Measurements from ENCODE around the gene ADCY6.

Gene ADCY6

DNA sequence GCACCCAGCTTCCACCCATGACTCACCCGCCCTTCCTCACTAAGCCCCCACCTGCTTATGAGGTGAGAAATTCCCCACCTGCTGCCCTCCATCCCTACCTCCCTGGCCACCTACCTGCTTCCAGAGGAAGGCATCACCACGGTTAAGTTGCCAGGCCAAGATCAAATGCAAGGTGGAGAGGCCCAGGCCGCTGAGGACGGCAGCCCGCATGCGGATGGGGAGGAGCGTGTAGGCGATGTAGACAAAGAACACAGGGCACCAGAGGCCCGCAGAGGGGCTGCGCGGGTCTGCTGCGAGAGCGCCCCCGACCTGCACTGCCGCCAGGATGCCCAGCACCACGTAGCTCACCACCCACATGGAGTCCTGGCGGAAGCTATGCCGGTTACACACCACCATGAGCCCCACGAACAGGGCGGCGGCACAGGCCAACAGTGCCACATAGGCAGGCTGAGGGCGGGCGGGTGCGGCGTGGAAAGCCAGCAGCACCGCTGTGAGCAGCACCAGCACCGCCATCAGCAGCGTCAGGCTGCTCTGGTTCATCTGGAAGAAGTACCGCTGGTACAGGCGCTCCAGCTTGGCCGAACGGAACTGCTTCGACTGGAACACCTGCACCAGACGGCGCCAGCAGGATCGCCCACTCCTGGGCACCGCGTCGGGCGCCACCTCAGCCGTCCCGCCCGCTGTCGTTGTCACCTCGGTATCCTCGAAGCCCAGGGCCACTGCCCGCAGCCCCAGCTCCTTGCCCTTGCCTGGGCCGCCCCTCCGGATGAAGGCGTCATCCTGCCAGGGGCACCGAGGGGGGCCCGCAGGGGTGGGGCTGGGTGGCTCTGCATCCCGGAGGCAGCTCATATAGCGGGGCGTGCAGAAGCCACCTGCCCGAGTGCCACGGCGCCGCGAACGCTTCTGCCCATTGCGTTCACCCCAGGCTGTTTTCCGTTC, 6.2 kb downstream of the ADCY6 start:
- no peak for DNase-seq

DNA sequence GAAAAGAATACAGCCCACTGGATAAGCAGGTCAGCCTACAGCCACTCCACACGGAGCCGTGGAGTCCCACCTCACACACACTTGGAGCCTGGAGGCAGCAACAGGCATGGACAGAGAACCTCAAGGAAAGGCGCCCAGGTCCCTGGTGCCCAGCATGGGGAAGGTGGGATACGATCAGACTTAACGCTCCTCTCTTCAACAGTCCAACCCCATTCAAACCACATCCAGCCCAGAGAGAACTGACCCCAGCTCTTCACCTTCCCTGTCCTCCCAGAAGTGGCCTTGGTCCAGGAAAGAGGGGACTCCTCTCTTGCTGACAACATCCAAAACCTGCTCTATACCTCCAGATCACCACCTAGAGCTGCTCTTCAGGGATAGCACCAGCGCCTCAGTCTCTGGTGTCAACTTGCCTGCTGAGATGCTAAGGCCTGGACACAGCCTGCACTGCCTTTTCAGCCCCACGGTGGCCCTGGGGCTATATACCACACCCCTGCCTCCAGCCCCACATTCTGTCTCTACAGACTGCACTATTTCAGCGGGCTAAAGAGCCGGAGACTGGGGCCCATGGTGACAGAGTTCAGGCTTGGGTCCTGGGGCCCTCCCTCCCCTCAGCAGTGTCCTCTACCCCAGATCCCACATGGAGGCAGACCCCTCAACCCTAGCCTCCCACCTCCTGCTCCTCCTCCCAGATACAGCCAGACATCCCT, 7.0 kb downstream of the ADCY6 start:
- no peak for DNase-seq

DNA sequence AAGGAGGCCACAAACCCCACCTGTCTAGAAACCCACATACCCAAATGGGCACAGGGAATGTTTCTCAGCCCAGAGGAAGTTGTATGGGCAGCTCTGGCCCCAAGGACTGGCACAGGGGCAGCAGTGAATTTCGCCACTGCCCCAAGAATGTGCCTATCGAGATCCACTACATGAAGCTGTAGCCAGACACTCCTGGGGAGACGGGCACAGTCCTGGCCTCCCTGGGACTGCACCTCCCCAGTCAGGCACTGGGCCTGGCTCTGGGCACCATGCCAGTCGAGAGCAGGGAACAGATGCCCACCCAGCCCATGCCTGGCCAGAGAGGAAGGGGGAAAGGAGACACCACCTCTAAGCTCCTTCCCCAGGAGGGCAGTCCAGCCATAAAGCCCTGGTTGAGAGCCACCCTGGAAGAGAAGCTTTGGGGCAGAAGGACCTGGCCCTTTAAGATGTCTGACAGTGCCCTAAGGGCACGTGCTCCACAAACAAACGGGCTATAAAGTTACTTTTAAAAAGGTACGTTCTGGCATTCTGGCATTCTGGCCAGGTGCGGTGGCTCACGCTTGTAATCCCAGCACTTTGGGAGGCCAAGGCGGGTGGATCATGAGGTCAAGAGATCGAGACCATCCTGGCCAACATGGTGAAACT, 8.4 kb downstream of the ADCY6 start:
- no peak for DNase-seq

- peak; percentile 97 for DNase-seq
These were observed 9.0 kb downstream of the ADCY6 start for GRCh38 chr12:48779869-48780268.

DNA sequence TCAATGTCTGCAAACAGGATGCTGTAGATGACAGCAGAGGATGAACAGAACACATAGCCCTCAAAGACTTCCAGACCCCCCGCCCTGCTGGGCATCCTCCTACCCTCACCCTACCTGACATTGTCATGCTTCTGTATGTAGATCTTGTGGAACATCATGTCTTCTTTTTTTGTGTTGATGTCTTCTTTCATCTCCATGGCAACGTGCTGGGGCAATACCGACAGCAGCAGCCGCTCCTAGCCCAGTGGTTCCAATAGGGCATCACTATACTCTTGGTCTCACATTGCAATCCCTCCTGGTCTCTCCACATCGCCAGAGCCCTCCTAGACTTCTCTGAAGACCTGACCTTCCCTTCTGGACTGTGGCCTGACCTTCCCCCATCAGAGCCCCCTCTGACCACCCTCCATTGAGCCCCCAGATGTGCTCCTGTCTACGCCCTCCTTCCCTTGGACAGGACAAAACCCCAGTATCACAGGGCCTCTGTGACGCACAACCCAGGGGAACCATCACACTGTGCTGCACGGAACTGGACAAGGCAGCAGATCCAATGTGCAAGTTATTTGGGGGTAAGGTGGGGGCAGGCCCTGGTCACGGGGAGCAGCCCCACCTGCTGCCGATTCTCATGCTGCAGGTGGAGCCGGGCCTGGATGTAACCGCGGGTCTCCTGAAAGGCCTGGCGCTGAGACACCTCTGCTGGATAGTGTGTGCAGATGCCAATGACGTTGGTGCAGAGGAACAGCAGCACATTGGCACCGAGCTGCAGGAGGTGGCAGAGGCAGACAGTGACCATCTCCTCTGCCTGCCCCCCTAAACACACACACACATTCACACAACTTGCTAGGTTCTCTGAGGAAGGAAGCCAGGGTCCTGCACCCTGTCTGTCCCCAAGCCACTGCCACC, 11.1 kb downstream of the ADCY6 start:
- DNase-seq = no peak

GRCh38 chr12:48776956-48777355, 11.9 kb downstream of the ADCY6 start:
- DNase-seq = no peak

DNA sequence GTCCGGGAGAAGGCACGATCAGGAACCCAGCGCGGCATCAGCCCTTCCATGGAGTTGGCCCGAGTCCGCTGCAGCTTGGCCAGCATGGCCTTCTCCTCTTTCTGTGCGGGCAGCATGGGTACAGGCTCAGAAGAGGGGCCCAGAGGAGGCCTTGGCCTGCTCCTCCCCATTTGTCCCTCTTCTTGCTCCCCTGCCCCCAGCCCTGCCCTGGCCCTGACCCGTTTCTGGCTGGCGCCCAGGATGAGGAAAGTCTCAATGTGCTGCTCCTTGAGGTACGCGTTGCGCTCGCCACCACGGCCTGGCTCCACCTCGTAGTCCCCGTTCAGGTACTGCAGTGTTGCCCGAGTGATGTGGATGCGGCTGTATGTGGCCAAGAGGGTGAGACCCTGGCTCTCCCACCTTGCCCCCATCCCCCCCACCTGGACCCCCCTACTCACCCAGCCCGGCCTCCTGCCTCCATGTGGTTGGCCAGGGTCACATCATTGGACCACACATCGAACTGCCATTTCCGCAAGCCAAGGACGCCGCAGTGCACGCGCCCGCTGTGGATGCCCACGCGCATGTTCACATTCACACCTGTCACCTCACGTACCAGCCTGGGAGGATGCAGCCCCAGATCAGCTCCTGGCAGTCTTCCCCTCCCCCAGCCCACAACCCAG, 12.8 kb downstream of the ADCY6 start:
- no peak for DNase-seq

- no peak for DNase-seq
These were observed 13.6 kb downstream of the ADCY6 start for GRCh38 chr12:48775299-48775698.

- no peak for DNase-seq
These were observed 14.4 kb downstream of the ADCY6 start for GRCh38 chr12:48774516-48774915.

DNA sequence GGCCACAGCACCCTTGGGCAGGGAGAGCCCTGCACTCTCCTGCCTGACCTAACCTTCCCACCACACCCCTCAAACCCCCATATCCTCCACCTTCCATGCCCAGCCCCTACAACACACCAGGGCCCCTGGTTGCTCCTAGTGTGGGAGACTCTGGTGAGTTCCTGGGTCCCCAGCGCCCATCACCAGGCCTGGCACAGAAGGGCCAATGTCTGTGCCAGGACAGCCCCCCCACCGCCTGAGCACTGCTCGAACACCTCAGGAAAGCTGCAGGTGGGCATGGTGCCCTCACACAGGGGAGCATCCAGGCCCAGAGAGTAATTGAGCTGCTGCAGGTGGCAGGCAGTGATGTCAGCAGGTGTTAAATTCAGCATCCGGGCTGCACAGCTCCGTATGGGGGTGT, 15.2 kb downstream of the ADCY6 start:
- no peak for DNase-seq

DNA sequence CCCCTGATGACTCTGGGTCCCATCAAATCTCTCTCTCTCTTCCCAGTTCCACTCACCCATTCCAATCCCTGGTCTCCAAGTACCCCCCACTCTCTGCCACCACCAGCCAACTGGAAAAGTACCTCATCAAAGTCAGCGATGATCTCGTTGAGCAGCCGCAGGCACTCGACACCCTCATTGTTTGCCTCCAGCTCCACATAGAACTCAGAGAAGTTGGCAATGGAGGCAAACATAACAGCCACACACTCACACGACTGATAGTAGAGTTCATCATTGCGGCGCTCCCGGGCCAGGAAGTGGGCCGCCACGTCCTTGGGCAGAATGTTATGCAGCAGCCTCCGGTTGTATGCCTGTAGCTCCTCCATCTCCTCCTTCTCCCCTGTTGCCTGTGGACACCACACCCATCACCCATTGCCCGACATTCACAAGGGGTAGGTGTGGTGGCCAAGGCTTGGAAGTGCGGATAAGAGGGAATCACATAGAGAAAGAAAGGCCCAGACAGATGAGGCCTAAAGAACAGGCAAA, 17.2 kb downstream of the ADCY6 start:
- no peak for DNase-seq

DNA sequence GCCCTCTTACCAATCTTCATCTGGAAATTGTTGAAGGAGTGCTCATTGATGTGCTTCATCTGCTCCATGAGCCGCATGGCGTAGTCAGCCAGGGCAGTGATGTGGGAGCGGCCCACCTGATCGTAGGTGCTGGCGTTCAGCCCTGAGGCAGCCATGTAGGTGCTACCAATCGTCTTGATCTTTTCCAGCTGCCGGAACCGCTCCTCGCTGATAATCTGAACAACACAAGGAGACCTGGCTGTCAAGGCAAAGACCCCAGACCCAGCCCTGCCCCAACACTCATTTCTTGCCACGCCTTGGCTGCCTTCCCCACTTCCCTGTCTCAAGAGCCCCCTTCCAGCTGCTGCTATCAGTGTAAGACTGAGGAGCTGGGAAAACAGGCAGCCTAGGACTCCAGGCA, 18.1 kb downstream of the ADCY6 start:
- DNase-seq = no peak

DNA sequence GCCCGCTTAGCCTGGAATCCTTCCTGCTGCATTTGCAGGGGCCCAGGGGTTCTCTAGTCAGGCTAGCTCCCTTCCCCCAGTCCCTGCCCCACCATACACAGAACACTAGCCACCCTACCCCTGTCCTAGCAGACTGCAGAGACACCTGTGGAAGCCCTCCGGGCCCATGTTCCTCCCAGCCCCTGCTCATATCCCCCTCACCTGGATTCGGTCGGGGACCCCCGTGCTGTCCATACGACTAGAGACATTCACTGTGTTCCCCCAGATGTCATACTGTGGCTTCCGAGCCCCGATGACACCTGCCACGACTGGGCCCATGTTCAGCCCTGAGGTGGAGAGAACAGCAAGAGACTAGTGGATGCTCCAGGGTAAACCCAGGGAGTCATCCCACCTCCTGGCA, 20.2 kb downstream of the ADCY6 start:
- DNase-seq = no peak

DNA sequence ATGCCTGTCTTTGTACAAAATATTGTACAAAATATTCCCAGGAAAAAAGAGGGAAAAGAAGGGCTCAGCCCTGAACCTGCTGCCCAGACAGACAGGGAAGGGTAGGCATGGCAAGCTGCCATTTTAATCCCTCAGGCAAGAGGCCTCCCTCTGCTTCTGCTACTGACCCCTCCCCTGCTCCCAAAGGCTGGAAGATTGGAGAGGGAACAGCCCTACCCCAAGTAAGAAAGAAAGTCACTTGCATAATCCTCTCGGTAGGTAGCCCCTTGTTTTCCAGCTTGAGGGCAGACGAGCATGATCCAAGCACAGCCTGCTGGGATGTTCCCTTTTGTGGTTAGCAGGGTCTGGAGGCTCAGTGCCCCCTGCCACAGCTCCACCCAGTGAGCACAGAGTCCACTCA, 20.7 kb downstream of the ADCY6 start:
- DNase-seq = no peak

GRCh38 chr12:48767521-48767920, 21.4 kb downstream of the ADCY6 start:
- DNase-seq = no peak

DNA sequence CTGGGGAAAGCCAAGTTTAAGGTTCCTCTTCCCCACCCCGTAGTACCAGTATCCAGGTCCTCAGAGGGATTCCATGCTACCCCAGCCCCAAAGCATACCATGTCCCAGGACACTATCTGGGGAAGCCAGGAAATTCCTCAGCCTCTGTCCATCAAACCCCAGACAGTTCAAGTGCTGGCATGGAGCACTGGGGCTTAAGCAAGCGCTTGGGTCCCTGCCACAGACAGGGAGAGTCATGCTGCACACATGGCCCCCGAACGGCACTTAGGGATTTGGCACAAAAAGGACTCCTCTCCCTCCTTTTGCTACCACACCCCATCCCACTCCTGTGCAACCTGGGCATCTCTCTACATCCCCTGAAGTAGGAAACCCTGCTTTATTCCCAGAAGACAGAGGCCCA, 21.8 kb downstream of the ADCY6 start:
- DNase-seq = no peak

DNA sequence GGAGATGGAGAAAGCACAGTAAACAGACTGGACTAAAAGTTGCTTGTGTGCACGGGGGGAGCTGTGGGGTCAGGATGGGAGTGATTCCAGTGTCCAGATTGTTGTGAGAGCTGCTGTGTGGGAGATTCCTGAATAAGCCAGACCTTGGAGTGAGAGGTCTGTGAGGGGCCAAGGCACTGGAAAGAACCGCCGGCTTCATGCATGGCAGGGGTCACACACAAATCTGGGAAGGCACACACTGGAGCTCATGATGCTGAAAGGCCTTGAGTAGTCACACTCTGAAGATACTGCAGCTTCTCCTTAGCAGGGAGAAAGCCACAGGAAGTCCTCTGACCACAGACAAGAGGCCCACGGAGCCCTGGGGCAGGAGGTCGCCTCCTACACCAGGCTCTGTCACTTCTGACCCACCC, 23.1 kb downstream of the ADCY6 start:
- no peak for DNase-seq

DNA sequence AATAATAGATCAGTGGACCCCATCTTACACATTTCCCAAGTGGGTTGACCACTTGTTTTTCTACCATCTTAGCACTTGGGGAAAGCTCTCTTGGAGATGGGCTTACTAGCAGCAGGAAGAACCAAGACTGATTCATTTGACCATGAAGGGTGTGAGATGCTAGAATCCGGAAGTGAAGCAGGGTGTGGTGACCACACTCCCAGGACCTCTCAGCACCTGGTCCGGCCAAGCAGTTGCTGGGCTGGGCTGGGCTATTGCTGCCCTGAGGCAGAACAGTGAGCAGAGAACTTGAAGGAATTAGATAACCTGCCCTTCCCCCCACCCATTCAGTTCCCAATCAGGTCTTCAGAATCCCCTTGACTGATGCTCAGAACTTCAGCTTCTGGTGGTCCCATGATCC, 24.4 kb downstream of the ADCY6 start:
- DNase-seq = no peak

DNA sequence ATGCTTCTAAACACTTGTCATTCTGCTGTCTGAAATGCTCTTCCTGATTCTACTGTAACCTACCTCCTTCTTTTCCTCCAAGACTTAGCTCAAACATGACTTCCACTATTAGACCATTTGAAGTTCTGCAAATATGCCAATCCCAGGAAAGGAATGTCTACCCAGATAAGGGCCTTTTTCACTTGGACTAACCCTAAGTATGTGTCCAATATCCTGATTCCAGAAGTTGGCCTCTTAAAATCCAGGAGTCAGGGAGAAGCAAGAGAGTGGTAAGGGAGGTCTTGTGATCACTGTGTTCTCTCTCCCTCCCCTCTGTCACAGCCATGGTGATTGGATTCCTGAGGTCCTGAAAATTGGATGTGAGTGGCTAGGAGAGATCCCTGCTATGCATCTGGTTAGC, 30.2 kb downstream of the ADCY6 start:
- DNase-seq = no peak

- no peak for DNase-seq
These were observed 30.7 kb downstream of the ADCY6 start for GRCh38 chr12:48758186-48758585.

- DNase-seq = no peak
These were observed 38.0 kb downstream of the ADCY6 start for GRCh38 chr12:48750769-48751356.

DNA sequence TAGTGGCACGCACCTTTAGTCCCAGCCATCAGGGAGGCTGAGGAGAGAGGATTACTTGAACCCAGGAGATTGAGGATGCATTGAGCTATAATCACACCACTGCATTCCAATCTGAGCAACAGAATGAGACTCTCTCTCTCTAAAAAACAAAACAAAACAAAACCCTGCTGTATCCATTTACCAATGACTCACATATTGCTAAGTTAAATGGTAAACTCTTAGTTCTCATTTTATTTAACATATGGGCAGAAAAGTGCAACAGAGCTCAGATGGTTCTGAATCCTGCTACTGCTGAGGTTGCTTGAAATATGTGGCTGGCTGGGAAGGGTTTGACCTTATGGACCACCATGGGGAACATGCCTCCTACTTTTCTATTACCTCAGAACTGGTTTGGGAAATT, 38.7 kb downstream of the ADCY6 start:
- DNase-seq = no peak
